Caco-2 (cell line): Measurements from ENCODE around the gene SLC15A5. TPM values are rescaled to one million over a fixed set of nuclear protein-coding genes. Genes with fewer than 3 reads are reported as not detected.

Experiments used
- BruUV-seq: library from RNA; stranded (reverse); fragments of 400-500 nt; replicated peaks from 2 replicates; lab custom pipeline; 2021; lab: Mats Ljungman, UMichigan
- CTCF ChIA-PET: fragments of 300-600 bp; sonication (Branson Sonifier 250); formaldehyde crosslinking; loops from one replicate; lab custom pipeline; 2022; ENCODE audit warnings: antibody characterized with exemption; lab: Charles Lee
- POLR2A ChIA-PET: fragments of 300-600 bp; sonication (Branson Sonifier 250); formaldehyde crosslinking; loops from one replicate; lab custom pipeline; 2022; ENCODE audit warnings: antibody characterized with exemption; lab: Charles Lee
- DNase-seq, 2 experiments: peaks; one replicate each; pipeline versions ENCODE4 v3.0.0 to v3.0.0-alpha.2; 2020 to 2022
- H3K27me3 ChIP-seq: replicated peaks from 2 replicates; pipeline ENCODE4 v1.6.0; 2011; ENCODE audit warnings: low read length; ENCODE audit not compliant: control insufficient read depth, insufficient read depth
- H3K36me3 ChIP-seq: 2 replicates; pipeline ENCODE4 v1.5.1; 2011; ENCODE audit warnings: low read length; ENCODE audit not compliant: control insufficient read depth, insufficient read depth
- H3K4me1 ChIP-seq: fragments of 250-450 bp; sonication (Bioruptor Pico); 2 replicates; pipeline ENCODE4 v1.5.1; 2020; ENCODE audit warnings: mild to moderate bottlenecking
- H3K4me3 ChIP-seq: 2 replicates; pipeline ENCODE4 v1.5.1; 2011; ENCODE audit warnings: low read depth, mild to moderate bottlenecking, control low read depth, low read length
- H3K9me3 ChIP-seq: fragments of 250-450 bp; sonication (Bioruptor Pico); 2 replicates; pipeline ENCODE4 v1.5.1; 2020; ENCODE audit warnings: mild to moderate bottlenecking, moderate library complexity
- H3K27ac Mint-ChIP-seq: one replicate; pipeline ENCODE4 v1.8.0; 2022; ENCODE audit warnings: mixed read lengths; ENCODE audit not compliant: unreplicated experiment
- H3K27me3 Mint-ChIP-seq: one replicate; pipeline ENCODE4 v1.8.0; 2022; ENCODE audit warnings: mixed read lengths; ENCODE audit not compliant: insufficient read depth, unreplicated experiment
- H3K36me3 Mint-ChIP-seq: one replicate; pipeline ENCODE4 v1.8.0; 2022; ENCODE audit warnings: mild to moderate bottlenecking, mixed read lengths; ENCODE audit not compliant: insufficient read depth, unreplicated experiment
- H3K4me1 Mint-ChIP-seq: one replicate; pipeline ENCODE4 v1.8.0; 2022; ENCODE audit warnings: low read depth, mixed read lengths; ENCODE audit not compliant: unreplicated experiment
- H3K4me3 Mint-ChIP-seq: one replicate; pipeline ENCODE4 v1.8.0; 2022; ENCODE audit warnings: mild to moderate bottlenecking, moderate library complexity, mixed read lengths; ENCODE audit not compliant: unreplicated experiment
- H3K9me3 Mint-ChIP-seq: one replicate; pipeline ENCODE4 v1.8.0; 2022; ENCODE audit warnings: mixed read lengths; ENCODE audit not compliant: unreplicated experiment
- intact Hi-C: fragments of 100-400 bp; cut with micrococcal nuclease; formaldehyde crosslinking; loops from one replicate; pipeline ENCODE4 v1.10.0; 2022; ENCODE audit not compliant: unreplicated experiment
- total RNA-seq: library from RNA; stranded (reverse); gene quantifications from 2 replicates; pipeline ENCODE4 v1.2.3, GENCODE V29; 2022
- TF ChIP-seq, protein P1 (sequence below), 2 experiments: fragments of 200-600 bp in 1 of 2; IDR thresholded peaks; 1 replicate in 1 of 2; 2 replicates in 1 of 2; pipeline versions ENCODE4 v1.5.1 to v1.8.0; 2011 to 2022; ENCODE audit warnings: antibody characterized with exemption in 1 of 2, control low read depth in 1 of 2, inconsistent platforms in 1 of 2, low read depth in 1 of 2, low read length in 1 of 2, mild to moderate bottlenecking in 1 of 2, moderate library complexity in 1 of 2; ENCODE audit not compliant: insufficient read depth in 1 of 2, severe bottlenecking in 1 of 2, unreplicated experiment in 1 of 2

The SLC15A5 gene
- total RNA-seq, 1 experiment from 2014 or later, result not detected

DNA sequence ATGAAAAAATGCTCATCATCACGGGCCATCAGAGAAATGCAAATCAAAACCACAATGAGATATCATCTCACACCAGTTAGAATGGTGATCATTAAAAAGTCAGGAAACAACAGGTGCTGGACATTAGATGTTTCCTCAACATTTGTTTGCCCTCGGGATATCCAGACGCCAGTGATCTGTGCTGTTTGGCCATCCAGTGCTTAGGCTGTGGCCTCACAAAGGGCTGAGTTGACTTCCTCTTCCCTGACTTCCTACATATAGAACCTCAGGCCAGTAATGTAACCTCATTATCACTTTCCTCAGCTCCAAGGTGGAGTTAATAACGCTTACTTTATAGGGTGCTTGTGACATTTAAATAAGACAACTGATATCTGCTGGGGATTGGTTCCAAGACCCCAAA, 51.8 kb downstream of the SLC15A5 start:
- H3K27me3 Mint-ChIP-seq, result no peaks in the 10 kb centered on the region
- H3K9me3 Mint-ChIP-seq, result no peaks in the 10 kb centered on the region
- no peak overlapping the region for H3K27ac Mint-ChIP-seq
- no peaks in the 10 kb centered on the region for H3K4me1 ChIP-seq
- no peak for DNase-seq
- TF ChIP-seq, protein P1, sequence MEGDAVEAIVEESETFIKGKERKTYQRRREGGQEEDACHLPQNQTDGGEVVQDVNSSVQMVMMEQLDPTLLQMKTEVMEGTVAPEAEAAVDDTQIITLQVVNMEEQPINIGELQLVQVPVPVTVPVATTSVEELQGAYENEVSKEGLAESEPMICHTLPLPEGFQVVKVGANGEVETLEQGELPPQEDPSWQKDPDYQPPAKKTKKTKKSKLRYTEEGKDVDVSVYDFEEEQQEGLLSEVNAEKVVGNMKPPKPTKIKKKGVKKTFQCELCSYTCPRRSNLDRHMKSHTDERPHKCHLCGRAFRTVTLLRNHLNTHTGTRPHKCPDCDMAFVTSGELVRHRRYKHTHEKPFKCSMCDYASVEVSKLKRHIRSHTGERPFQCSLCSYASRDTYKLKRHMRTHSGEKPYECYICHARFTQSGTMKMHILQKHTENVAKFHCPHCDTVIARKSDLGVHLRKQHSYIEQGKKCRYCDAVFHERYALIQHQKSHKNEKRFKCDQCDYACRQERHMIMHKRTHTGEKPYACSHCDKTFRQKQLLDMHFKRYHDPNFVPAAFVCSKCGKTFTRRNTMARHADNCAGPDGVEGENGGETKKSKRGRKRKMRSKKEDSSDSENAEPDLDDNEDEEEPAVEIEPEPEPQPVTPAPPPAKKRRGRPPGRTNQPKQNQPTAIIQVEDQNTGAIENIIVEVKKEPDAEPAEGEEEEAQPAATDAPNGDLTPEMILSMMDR (IDR thresholded peaks at IDR 0.05; ENCODE audit: insufficient read depth in 1 of 2, low read depth in 1 of 2, low read length in 1 of 2, severe bottlenecking in 1 of 2, unreplicated experiment in 1 of 2), result no peak
- no peaks in the 10 kb centered on the region for H3K9me3 ChIP-seq
- no peaks in the 10 kb centered on the region for H3K4me1 Mint-ChIP-seq
- H3K4me3 ChIP-seq, result no peak overlapping the region
- intact Hi-C loops, result no loop called here
- H3K36me3 Mint-ChIP-seq, result no peaks in the 10 kb centered on the region
- ChIA-PET CTCF (no interaction called here), POLR2A (no interaction called here)
- no peak overlapping the region for H3K4me3 Mint-ChIP-seq
- no peaks in the 10 kb centered on the region; the same call in 1 of the 2 replicates for H3K27me3 ChIP-seq
- no peaks in the 10 kb centered on the region for H3K36me3 ChIP-seq
- BruUV-seq, result no TSS peak

DNA sequence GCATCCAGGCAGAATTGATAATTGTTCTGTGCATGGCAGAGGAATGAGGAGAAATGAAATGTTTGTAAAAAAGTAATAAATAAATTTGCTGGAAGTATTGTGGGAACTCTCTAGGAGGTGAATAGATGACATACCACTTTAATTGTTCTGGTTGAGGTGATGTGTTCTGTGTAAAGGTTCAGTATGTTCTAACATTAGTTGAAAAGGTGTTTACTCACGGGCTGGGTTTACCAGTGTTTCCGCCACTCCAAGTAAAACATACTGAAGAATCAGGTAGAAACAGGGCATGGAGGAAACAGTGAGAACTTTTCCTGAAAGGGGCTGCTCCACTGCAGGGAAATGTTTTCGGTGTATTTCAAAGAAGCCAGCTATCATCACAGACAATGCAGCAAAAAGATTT, 53.3 kb downstream of the SLC15A5 start:
- H3K27me3 Mint-ChIP-seq, result no peaks in the 10 kb centered on the region
- CTCF ChIA-PET, result no interaction called here
- POLR2A ChIA-PET, result no interaction called here
- H3K27me3 ChIP-seq, result no peaks in the 10 kb centered on the region; the same call in 1 of the 2 replicates
- no peaks in the 10 kb centered on the region for H3K36me3 ChIP-seq
- intact Hi-C loops, result no loop called here
- H3K4me3 Mint-ChIP-seq, result no peak overlapping the region
- TF ChIP-seq, protein P1 (IDR thresholded peaks at IDR 0.05; ENCODE audit: insufficient read depth in 1 of 2, low read depth in 1 of 2, low read length in 1 of 2, severe bottlenecking in 1 of 2, unreplicated experiment in 1 of 2), result no peak
- H3K9me3 ChIP-seq, result no peaks in the 10 kb centered on the region
- H3K4me1 ChIP-seq, result peaks cover under 1% of the 10 kb centered on the region; the same call in 1 of the 2 replicates
- H3K4me3 ChIP-seq, result no peak overlapping the region
- DNase-seq, result no peak
- H3K9me3 Mint-ChIP-seq, result no peaks in the 10 kb centered on the region
- H3K27ac Mint-ChIP-seq, result no peak overlapping the region
- no peaks in the 10 kb centered on the region for H3K36me3 Mint-ChIP-seq
- no TSS peak for BruUV-seq
- H3K4me1 Mint-ChIP-seq, result peaks cover 4% of the 10 kb centered on the region

DNA sequence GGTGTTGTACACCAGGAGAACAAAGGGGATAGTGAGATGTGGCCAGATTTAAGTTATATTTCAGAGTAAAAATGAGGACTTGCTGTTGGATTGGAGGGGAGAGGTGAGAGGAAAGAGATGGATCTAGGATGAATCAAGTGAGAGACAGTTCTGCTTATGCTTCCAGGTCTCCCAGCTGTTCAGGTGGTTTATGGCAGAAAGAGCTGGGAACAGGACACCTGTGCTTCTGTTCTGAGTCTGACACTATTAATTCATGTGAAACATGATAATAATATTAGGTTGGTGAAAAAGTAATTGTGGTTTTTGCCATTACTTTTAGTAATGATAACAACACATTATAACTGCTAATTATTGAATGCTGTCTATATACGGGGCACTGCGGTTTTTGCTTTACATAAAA, 55.7 kb downstream of the SLC15A5 start:
- CTCF ChIA-PET, result no interaction called here
- H3K4me1 ChIP-seq, result peaks cover 9% of the 10 kb centered on the region
- Mint-ChIP-seq H3K4me3 (no peak overlapping the region), H3K9me3 (no peaks in the 10 kb centered on the region), H3K36me3 (no peaks in the 10 kb centered on the region), H3K27ac (no peak overlapping the region), H3K27me3 (no peaks in the 10 kb centered on the region), H3K4me1 (peaks cover 11% of the 10 kb centered on the region)
- TF ChIP-seq, protein P1 (IDR thresholded peaks at IDR 0.05; ENCODE audit: insufficient read depth in 1 of 2, low read depth in 1 of 2, low read length in 1 of 2, severe bottlenecking in 1 of 2, unreplicated experiment in 1 of 2), result no peak
- H3K4me3 ChIP-seq, result no peak overlapping the region
- no TSS peak for BruUV-seq
- POLR2A ChIA-PET, result no interaction called here
- no peaks in the 10 kb centered on the region for H3K36me3 ChIP-seq
- H3K9me3 ChIP-seq, result no peaks in the 10 kb centered on the region; the same call in 1 of the 2 replicates
- H3K27me3 ChIP-seq, result no peaks in the 10 kb centered on the region; the same call in 1 of the 2 replicates
- intact Hi-C loops, result no loop called here
- DNase-seq, result no peak
